Sigmoid colon (tissue), 4 donors: ENCODE data around the gene CNTN4.

Source experiments
- CTCF ChIP-seq, 4 experiments: fragments of 450-650 bp in 3 of 4; fragments of 200-600 bp in 1 of 4; IDR thresholded peaks; one replicate each; pipeline ENCODE4 v1.5.1; 2016 to 2019; ENCODE audit warnings: antibody characterized with exemption in 4 of 4, mild to moderate bottlenecking in 3 of 4, moderate library complexity in 2 of 4
- EP300 ChIP-seq, 4 donors: sonication (generic); formaldehyde crosslinking; IDR thresholded peaks; one replicate each; pipeline ENCODE4 v1.6.1; 2017; ENCODE audit warnings: antibody characterized with exemption in 4 of 4
- POLR2AphosphoS5 ChIP-seq, 4 donors: sonication (generic); formaldehyde crosslinking; IDR thresholded peaks; one replicate each; pipeline ENCODE4 v1.6.1; 2017; ENCODE audit warnings: antibody characterized with exemption in 4 of 4

GRCh38 chr3:2484162-2485026 lies 385.7 kb downstream of the CNTN4 start:
- no peak for TF ChIP-seq CTCF (IDR thresholded peaks at IDR 0.05)
- no peak for TF ChIP-seq POLR2AphosphoS5 (IDR thresholded peaks at IDR 0.05)
- no peak for TF ChIP-seq EP300 (IDR thresholded peaks at IDR 0.05)
